Hepatocyte (in vitro differentiated cells): ENCODE results near the gene KDM4B. TPM values are rescaled to one million over a fixed set of nuclear protein-coding genes. Genes with fewer than 3 reads are reported as not detected.
"Not testable (repeated sequence)": the region's sequence is repeated elsewhere in the genome, so short reads cannot be mapped to it uniquely, and the experiment has no call there.

Source experiments
- DNase-seq: peaks from one replicate; pipeline ENCODE4 v3.0.0-alpha.2; 2016; ENCODE audit warnings: low spot score
- H2AFZ ChIP-seq: fragments of 200-600 bp; sonication (generic); 2 replicates; pipeline ENCODE4 v1.6.0; 2016; ENCODE audit warnings: antibody characterized with exemption, mild to moderate bottlenecking
- H3K27ac ChIP-seq: fragments of 200-600 bp; sonication (generic); 2 replicates; pipeline ENCODE4 v1.5.1; 2016; ENCODE audit warnings: mild to moderate bottlenecking
- H3K27me3 ChIP-seq: fragments of 200-600 bp; sonication (generic); 2 replicates; pipeline ENCODE4 v1.6.1; 2016
- H3K36me3 ChIP-seq: fragments of 200-600 bp; sonication (generic); replicated peaks from 2 replicates; pipeline ENCODE4 v1.5.1; 2016; ENCODE audit warnings: low read depth; ENCODE audit not compliant: insufficient read depth
- H3K4me1 ChIP-seq: fragments of 200-600 bp; sonication (generic); 2 replicates; pipeline ENCODE4 v1.5.1; 2016; ENCODE audit warnings: mild to moderate bottlenecking, moderate library complexity; ENCODE audit not compliant: insufficient read depth
- H3K4me2 ChIP-seq: fragments of 200-600 bp; sonication (generic); 2 replicates; pipeline ENCODE4 v1.6.0; 2016
- H3K4me3 ChIP-seq: fragments of 200-600 bp; sonication (generic); 2 replicates; pipeline ENCODE4 v1.5.1; 2016; ENCODE audit warnings: mild to moderate bottlenecking
- H3K79me2 ChIP-seq: fragments of 200-600 bp; sonication (generic); 2 replicates; pipeline ENCODE4 v1.6.0; 2017; ENCODE audit warnings: mild to moderate bottlenecking
- H3K9me2 ChIP-seq: fragments of 200-600 bp; sonication (generic); replicated peaks from 2 replicates; pipeline ENCODE4 v1.6.0; 2017; ENCODE audit warnings: mild to moderate bottlenecking; ENCODE audit not compliant: insufficient read depth
- H3K9me3 ChIP-seq: fragments of 200-600 bp; sonication (generic); 2 replicates; pipeline ENCODE4 v1.5.1; 2016; ENCODE audit warnings: low read depth, mild to moderate bottlenecking
- H4K20me1 ChIP-seq: fragments of 200-600 bp; sonication (generic); 2 replicates; pipeline ENCODE4 v1.6.0; 2016; ENCODE audit warnings: mild to moderate bottlenecking; ENCODE audit not compliant: insufficient read depth, poor library complexity, severe bottlenecking
- EZH2 ChIP-seq: fragments of 200-600 bp; sonication (generic); IDR thresholded peaks from 2 replicates; pipeline ENCODE4 v1.6.1; 2016; ENCODE audit warnings: antibody characterized with exemption, mild to moderate bottlenecking, borderline replicate concordance
- EZH2phosphoT487 ChIP-seq: fragments of 200-600 bp; sonication (generic); IDR thresholded peaks from one replicate; pipeline ENCODE4 v1.6.1; 2018; ENCODE audit warnings: antibody characterized with exemption, mild to moderate bottlenecking, low read depth, moderate library complexity; ENCODE audit not compliant: unreplicated experiment, severe bottlenecking
- WGBS: methylation state at CpG from one replicate; pipeline ENCODE4 v1.1.6; 2016; ENCODE audit warnings: low lambda C conversion rate; ENCODE audit errors: missing lambda C conversion rate; 5-methylcytosine and 5-hydroxymethylcytosine counted together
- polyA plus RNA-seq: library from polyadenylated mRNA; unstranded; fragments of >200 nt; fragmentation: Nextera tagmentation; extraction: Ambion mirVana; gene quantifications from 2 replicates; pipeline ENCODE4 v1.2.1, GENCODE V29; 2016
- total RNA-seq: library from RNA; depleted of rRNA; stranded (reverse); fragments of >200 nt; gene quantifications from 2 replicates; pipeline ENCODE4 v1.2.3, GENCODE V29; 2014
- TF ChIP-seq, protein P1 (sequence below): fragments of 200-600 bp; sonication (generic); IDR thresholded peaks from 2 replicates; pipeline ENCODE4 v1.5.1; 2016; ENCODE audit warnings: antibody characterized with exemption, mild to moderate bottlenecking; ENCODE audit not compliant: poor library complexity

Gene KDM4B
- total and polyA plus RNA-seq, 2 experiments from 2014 or later = 22.2 to 29.6 TPM

DNA sequence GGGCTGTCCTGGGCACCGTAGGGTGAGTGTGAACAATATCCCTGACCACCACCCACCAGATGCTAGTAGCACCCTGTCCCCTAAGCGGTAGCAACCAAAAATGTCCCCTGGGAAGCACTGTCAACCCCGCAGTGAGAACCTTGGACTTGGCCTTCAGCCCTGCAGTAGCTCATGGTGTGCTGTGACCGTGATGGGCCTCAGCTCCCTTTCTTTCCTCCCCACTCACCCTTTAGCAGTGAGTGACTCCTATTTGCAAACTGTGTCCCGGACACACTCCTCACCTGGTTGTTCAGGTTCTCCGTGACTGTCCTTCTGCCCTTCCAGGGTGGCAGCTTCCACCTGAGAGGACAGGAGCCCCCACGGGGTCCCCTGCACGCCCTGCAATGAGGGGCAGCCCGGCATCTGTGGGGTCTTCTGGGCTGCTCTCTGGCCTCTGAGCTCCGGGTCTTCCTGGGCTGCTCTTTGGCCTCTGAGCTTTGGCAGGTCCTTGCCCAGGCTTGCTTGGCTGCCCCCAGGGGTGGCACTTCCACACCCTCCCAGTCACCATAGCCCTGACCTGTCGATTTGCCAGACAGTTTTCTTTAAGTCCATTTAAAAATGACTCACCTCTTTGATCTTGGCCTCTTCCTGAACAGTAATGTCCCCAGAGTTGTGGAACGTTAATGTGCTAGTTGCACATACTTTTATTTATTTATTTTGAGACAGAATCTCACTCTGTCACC is 3.8 kb downstream of the KDM4B start:
- peak overlapping the region; percentile 32 for H3K27ac ChIP-seq
- peak overlapping the region; percentile 100 for H3K4me2 ChIP-seq
- no peaks in the 10 kb centered on the region for H3K36me3 ChIP-seq
- H3K4me1 ChIP-seq = peaks cover 31% of the 10 kb centered on the region
- H3K9me2 ChIP-seq = no peaks in the 10 kb centered on the region
- no peak overlapping the region for H3K4me3 ChIP-seq
- peaks cover 68% of the 10 kb centered on the region for H4K20me1 ChIP-seq
- H2AFZ ChIP-seq = no peak overlapping the region
- no peak for DNase-seq
- peaks cover 82% of the 10 kb centered on the region for H3K79me2 ChIP-seq
- WGBS = 75% methylated on average over 12 of the region's 12 CpGs
- TF ChIP-seq, protein P1, sequence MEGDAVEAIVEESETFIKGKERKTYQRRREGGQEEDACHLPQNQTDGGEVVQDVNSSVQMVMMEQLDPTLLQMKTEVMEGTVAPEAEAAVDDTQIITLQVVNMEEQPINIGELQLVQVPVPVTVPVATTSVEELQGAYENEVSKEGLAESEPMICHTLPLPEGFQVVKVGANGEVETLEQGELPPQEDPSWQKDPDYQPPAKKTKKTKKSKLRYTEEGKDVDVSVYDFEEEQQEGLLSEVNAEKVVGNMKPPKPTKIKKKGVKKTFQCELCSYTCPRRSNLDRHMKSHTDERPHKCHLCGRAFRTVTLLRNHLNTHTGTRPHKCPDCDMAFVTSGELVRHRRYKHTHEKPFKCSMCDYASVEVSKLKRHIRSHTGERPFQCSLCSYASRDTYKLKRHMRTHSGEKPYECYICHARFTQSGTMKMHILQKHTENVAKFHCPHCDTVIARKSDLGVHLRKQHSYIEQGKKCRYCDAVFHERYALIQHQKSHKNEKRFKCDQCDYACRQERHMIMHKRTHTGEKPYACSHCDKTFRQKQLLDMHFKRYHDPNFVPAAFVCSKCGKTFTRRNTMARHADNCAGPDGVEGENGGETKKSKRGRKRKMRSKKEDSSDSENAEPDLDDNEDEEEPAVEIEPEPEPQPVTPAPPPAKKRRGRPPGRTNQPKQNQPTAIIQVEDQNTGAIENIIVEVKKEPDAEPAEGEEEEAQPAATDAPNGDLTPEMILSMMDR = no peak
- TF ChIP-seq EZH2 = no peak
- no peak for TF ChIP-seq EZH2phosphoT487
- H3K27me3 ChIP-seq = no peaks in the 10 kb centered on the region
- no peaks in the 10 kb centered on the region for H3K9me3 ChIP-seq

DNA sequence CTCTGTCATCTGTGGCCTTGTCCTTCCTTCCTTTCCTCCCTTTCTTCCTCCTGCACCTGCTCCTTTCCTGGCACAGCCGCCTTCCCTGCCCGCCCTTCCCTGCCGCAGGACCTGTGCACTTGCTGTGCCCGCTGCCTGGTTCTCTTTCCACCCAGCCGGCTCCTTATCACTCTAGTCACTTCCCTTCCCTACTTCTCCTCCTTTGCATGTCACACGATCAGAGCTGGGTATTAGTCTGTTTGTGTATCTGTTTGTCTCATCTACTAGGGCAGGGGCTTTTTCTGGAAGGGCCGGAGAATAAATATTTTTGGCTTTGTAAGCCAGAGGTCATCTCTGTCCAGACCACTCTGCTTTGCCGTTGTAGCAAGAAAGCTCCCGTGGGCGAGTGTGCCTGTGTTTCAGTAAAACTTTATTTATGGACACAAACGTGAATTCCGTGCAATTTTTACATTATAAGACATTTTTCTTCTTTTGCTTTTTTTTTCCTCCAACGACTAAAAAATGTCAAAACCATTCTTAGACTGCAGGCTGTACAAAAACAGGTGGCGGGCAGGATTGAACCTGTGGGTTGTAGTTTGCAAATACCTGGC is 6.1 kb downstream of the KDM4B start:
- TF ChIP-seq, protein P1 = no peak
- no peak for TF ChIP-seq EZH2
- no peak for TF ChIP-seq EZH2phosphoT487
- peaks cover 85% of the 10 kb centered on the region for H4K20me1 ChIP-seq

DNA sequence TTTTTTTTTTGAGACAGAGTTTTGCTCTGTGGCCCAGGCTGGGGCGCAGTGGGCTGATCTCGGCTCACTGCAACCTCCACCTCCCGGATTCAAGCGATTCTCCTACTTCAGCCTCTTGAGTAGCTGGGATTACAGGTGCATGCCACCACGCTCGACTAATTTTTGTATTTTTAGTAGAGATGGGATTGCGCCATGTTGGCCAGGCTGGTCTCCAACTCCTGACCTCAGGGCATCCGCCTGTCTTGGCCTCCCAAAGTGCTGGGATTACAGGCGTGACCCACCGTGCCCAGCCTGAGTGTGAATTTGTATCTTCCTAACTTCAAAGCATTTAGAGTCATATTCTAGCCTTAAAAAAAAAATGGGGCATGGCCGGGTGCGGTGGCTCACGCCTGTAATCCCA is 6.7 kb downstream of the KDM4B start:
- WGBS = 96% methylated on average over 12 of the region's 13 CpGs
- peak overlapping the region; percentile 61 for H3K27ac ChIP-seq

More for the DNA sequence above, 6.1 kb downstream of the KDM4B start:
- no peak overlapping the region for H3K4me3 ChIP-seq
- no peaks in the 10 kb centered on the region for H3K9me2 ChIP-seq
- no peaks in the 10 kb centered on the region for H3K9me3 ChIP-seq
- peaks cover 99% of the 10 kb centered on the region for H3K79me2 ChIP-seq
- peaks cover 29% of the 10 kb centered on the region for H3K4me1 ChIP-seq
- WGBS = 87% methylated on average over 14 of the region's 14 CpGs
- H3K36me3 ChIP-seq = no peaks in the 10 kb centered on the region
- no peak overlapping the region for H2AFZ ChIP-seq
- no peaks in the 10 kb centered on the region for H3K27me3 ChIP-seq
- no peak overlapping the region for H3K27ac ChIP-seq
- DNase-seq = no peak
- H3K4me2 ChIP-seq = no peak overlapping the region

More for the DNA sequence above, 6.7 kb downstream of the KDM4B start:
- H3K4me3 ChIP-seq, H3K9me3 ChIP-seq, H3K9me2 ChIP-seq, H2AFZ ChIP-seq, H3K36me3 ChIP-seq, DNase-seq, H3K4me2 ChIP-seq, H3K27me3 ChIP-seq: not testable (repeated sequence)
- H4K20me1 ChIP-seq = peaks cover 84% of the 10 kb centered on the region
- H3K4me1 ChIP-seq = peaks cover 29% of the 10 kb centered on the region
- H3K79me2 ChIP-seq = peaks cover 100% of the 10 kb centered on the region
